ENCODE results near the gene CXXC4.

Gene CXXC4

DNA sequence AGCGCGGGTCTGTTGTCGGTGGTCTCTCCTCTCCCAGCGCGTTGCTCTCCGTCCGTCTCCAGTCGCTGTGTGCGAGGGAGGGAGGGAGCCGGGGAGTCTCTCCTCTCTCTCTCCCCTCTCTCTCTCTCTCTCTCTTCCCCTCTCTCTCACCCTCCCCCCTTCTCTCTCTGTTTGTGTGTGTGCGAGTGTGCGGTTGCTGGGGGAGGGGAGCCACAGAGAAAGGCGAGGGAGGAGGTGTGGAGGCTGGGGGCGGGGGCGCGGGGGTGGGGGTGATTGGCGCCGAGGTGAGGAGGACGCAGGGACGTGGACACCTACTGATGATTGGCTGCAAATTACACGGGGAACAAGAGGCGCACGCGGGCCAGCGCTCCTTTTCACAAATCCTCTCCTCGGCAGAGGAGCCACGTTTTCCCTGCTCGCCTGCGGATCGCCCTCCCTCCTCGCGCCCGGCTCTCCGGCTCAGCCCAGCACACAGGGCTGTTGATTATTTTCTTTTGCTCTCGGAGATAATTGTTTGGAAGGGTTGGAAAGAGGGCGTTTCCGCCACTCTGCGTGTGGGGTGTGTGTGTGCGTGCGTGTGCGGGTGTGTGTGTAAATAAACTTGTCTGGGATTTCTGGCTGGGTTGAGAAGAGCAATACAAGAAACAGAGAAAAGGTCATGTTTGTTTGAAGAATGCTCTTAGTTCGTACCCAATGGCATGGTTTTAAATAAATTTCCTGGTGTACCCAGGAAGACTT, at the start of gene CXXC4:
Gene CXXC4, minus strand, starts transcription at position 73 of the 738 bp plus-strand sequence. CDS start 3,092 bp downstream, outside the sequence.
- TF ChIP-seq, protein P1, sequence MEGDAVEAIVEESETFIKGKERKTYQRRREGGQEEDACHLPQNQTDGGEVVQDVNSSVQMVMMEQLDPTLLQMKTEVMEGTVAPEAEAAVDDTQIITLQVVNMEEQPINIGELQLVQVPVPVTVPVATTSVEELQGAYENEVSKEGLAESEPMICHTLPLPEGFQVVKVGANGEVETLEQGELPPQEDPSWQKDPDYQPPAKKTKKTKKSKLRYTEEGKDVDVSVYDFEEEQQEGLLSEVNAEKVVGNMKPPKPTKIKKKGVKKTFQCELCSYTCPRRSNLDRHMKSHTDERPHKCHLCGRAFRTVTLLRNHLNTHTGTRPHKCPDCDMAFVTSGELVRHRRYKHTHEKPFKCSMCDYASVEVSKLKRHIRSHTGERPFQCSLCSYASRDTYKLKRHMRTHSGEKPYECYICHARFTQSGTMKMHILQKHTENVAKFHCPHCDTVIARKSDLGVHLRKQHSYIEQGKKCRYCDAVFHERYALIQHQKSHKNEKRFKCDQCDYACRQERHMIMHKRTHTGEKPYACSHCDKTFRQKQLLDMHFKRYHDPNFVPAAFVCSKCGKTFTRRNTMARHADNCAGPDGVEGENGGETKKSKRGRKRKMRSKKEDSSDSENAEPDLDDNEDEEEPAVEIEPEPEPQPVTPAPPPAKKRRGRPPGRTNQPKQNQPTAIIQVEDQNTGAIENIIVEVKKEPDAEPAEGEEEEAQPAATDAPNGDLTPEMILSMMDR (IDR thresholded peaks at IDR 0.05), result no peak

DNA sequence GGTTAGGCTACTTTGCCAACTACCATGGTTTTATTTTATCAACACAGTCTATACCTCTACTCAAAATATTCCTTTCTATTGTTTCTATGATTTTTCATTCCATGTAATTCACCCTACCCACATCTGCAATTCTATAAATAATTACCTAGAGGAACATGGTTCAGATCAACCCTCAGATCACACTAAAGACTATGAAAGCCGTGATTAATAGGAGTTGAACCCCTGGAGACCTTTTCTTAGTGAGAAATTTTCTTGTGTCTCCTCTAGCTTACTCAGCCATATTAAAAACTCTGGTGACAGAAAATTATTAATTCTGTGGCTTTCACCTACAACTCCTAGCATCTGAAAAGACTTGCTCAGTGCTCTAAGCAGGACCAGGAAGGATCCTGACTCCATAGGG, 38.5 kb upstream of the CXXC4 start:
- TF ChIP-seq, protein P1 (IDR thresholded peaks at IDR 0.05), result no peak

DNA sequence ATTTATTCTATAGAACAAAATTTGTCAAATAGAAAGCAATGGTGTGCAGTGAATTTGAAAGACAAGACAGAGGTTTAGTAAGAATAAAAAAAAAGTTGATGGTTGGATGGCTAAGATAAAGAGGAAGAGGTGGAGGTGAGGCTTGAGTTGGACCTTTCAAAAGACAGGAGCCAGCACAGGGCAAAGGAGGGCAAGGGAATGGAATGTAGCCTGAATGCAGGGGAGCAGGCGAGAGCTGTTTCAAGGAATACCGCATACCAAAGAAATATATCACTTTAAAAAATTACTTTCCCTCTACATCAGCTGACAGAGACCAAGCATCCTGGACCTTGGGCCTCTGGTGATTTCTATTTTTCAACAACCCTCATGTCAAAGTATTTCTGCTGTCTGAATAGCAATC, 38.0 kb upstream of the CXXC4 start:
- TF ChIP-seq, protein P1 (IDR thresholded peaks at IDR 0.05), result no peak

DNA sequence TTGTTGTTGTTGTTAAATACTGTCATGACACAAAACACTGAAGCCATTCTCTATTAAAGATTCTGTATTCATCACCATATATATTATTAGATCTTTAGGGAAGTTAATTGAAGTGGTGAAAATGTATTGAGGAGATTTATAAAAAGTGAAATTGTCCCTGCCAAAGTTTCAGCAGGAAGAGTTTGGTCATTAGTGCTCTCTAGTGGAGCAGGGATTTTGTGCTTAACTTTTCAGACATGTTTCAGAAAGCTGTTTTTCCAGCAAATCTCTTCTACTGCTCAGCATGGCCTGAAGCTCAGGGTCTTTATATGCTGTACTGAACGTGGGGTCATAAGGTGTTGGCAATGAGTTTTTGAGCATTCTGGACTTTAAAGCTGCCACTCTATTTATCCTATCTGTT, 36.7 kb upstream of the CXXC4 start:
- TF ChIP-seq, protein P1 (IDR thresholded peaks at IDR 0.05), result no peak

DNA sequence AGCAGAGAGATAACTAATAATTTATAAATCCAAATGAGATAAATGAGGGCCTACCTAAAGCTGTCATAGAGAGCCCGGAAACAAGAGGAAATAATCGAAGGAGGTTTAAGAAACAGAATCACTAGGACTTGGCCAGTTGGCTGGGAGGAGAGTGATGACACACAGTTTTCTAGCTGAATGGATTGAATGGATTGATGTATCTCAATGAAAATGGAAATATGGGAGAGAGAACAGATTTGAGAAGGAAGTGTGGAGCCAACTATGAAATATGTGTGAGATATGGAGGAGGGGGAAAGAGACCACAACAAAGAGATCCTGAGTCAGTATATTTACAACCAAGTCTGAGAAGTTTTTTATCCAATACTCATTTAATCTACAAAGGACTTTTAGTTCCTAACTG, 35.7 kb upstream of the CXXC4 start:
- TF ChIP-seq, protein P1 (IDR thresholded peaks at IDR 0.05), result no peak

DNA sequence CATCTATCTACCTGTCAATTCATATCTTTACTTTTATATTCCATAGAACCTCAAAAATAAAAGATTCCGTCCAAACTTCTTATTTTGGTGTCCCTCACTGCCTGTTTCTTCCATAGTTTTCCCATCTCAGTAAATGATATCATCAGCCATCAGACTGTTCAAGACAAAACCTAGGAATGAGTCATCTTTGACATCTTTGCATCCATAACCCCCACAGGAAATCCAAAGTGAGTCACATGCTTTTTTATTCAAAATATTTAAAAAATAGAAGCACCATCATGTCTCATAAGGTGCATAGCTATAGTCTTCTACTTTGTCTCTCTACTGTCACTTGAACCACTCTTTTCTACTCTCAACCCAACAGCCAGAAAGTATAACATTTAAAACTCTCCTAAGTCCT, 29.9 kb upstream of the CXXC4 start:
- TF ChIP-seq, protein P1 (IDR thresholded peaks at IDR 0.05), result no peak

DNA sequence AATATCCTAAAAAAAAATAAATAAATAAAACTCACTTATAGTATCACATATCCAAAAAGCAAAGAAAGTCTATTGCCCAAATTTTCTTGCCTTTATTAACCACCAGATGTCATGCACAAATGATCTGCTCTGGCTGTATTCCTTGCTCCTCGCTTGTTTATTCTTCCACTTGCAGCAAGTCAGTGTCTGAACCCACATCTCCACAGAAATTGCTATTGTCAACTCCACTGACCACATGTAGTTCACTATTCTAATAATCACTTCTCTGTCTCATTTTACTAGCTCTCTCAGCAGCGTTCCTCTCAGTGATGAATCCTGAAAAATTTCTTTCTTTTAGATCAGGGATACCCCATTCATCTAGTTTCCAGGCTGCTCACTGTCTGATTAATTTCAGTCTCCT, 29.3 kb upstream of the CXXC4 start:
- TF ChIP-seq, protein P1 (IDR thresholded peaks at IDR 0.05), result no peak

DNA sequence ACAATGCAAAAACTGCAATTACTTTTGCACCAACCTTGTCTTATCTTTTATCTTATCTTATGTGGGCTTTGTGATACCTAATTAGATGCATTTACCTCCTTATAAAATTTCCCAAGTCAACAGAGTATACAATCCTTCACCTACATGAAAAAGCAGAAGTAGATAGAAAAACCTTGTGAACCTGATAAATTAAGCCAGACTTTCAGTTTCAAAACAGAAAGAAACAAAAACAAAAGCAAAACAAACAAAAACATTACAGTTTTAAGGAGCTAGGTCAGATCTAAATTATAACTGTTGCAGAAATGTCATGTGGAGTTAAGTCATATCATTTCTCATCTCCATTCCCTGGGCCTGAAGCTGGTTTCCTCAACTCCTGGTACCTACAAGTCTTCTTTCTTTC, 24.9 kb upstream of the CXXC4 start:
- TF ChIP-seq, protein P1 (IDR thresholded peaks at IDR 0.05), result no peak

All from LNCAP (cell line).